Measurements from ENCODE around the gene UBTF. TPM values are rescaled to one million over a fixed set of nuclear protein-coding genes. Genes with fewer than 3 reads are reported as not detected.

UBTF gene, protein sequence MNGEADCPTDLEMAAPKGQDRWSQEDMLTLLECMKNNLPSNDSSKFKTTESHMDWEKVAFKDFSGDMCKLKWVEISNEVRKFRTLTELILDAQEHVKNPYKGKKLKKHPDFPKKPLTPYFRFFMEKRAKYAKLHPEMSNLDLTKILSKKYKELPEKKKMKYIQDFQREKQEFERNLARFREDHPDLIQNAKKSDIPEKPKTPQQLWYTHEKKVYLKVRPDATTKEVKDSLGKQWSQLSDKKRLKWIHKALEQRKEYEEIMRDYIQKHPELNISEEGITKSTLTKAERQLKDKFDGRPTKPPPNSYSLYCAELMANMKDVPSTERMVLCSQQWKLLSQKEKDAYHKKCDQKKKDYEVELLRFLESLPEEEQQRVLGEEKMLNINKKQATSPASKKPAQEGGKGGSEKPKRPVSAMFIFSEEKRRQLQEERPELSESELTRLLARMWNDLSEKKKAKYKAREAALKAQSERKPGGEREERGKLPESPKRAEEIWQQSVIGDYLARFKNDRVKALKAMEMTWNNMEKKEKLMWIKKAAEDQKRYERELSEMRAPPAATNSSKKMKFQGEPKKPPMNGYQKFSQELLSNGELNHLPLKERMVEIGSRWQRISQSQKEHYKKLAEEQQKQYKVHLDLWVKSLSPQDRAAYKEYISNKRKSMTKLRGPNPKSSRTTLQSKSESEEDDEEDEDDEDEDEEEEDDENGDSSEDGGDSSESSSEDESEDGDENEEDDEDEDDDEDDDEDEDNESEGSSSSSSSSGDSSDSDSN
- polyA plus RNA-seq (2013) = 57.0 and 58.2 TPM in 2 replicates

DNA sequence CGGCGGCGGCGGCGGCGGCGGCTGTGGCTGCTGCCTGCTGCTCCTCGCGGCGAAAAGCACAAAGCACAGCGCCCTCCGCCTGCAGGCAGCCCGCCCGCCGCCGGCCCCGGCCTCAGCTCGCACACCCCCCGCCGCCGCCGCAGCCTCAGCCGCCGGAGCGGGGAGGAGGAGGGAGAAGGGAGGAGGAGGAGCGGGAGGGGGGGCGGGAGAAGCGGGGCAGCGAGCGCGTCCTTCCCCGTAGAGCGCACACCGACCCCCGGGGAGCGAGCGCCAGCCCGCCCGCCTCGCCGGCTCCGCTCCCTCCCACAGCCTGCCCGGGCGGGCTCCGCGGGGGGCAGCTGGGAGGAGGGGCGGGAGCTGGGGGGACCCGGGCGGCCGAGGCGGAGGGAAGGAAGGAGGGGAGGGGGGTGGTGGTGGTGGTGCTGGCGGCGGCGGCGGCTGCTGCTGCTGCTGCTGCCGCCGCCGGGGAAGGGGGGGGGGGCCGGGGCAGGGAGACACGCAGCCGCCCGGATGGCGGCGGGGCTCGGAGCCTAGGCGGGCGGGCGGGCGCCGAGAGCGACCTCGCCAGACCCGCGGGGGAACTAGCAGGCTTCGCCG is at the start of gene UBTF:
UBTF (minus strand) TSS at position 60 of the 597 bp plus-strand sequence. CDS start 1,446 bp downstream, outside the sequence.
- Histone ChIP-seq H3K4me3 (ENCODE audit: low read depth, low read length) (peak within 1 kb of the TSS; percentile 98), H4K91ac (ENCODE audit: low read depth, low read length) (peak within 1 kb of the TSS; percentile 98), H2BK120ac (ENCODE audit: insufficient read depth, low read length, poor library complexity) (peak within 1 kb of the TSS; percentile 96), H3K79me2 (ENCODE audit: control insufficient read depth, insufficient read depth, low read length, poor library complexity) (peaks cover 26% of the 10 kb centered on the region), H4K8ac (ENCODE audit: low read depth, low read length) (peak within 1 kb of the TSS; percentile 96), H3K18ac (ENCODE audit: low read length) (peak within 1 kb of the TSS; percentile 99), H3K14ac (ENCODE audit: low read length) (peak within 1 kb of the TSS; percentile 99), H2AK5ac (ENCODE audit: low read length) (peak within 1 kb of the TSS; percentile 97), H2BK5ac (ENCODE audit: low read depth, low read length, poor library complexity) (peak within 1 kb of the TSS; percentile 96), H4K12ac (ENCODE audit: low read depth, low read length) (peak within 1 kb of the TSS; percentile 93), H3K4me1 (ENCODE audit: control insufficient read depth in 1 of 2, insufficient read depth in 2 of 2, low read length in 2 of 2) (peaks cover 8 to 15% of the 10 kb centered on the region in 2 experiments), H2AFZ (ENCODE audit: insufficient read depth, low read length, poor library complexity) (peak within 1 kb of the TSS; percentile 78), H2BK12ac (ENCODE audit: low read length) (peak within 1 kb of the TSS; percentile 32), H3K79me1 (ENCODE audit: low read length) (peaks cover 32% of the 10 kb centered on the region), H3K27me3 (ENCODE audit: insufficient read depth, low read length) (no peaks in the 10 kb centered on the region), H3K9ac (ENCODE audit: low read length) (peak within 1 kb of the TSS; percentile 100), H3K4ac (ENCODE audit: low read depth, low read length) (peak within 1 kb of the TSS; percentile 100), H3K23ac (ENCODE audit: low read length) (peak within 1 kb of the TSS; percentile 73), H3K9me3 (ENCODE audit: insufficient read depth, low read depth, low read length) (no peaks in the 10 kb centered on the region), H3K36me3 (ENCODE audit: control insufficient read depth in 1 of 2, insufficient read depth in 2 of 2, low read length in 2 of 2) (peaks cover 18 to 32% of the 10 kb centered on the region in 2 experiments), H3K4me2 (ENCODE audit: low read length) (peak within 1 kb of the TSS; percentile 93), H3K27ac (ENCODE audit: low read depth, low read length) (peak within 1 kb of the TSS; percentile 97)
- peak; percentile 47 to 71 for DNase-seq
- no CpG with 5 or more reads among the region's 76 CpGs for WGBS (ENCODE audit: extremely low coverage, insufficient coverage, insufficient read length)

DNA sequence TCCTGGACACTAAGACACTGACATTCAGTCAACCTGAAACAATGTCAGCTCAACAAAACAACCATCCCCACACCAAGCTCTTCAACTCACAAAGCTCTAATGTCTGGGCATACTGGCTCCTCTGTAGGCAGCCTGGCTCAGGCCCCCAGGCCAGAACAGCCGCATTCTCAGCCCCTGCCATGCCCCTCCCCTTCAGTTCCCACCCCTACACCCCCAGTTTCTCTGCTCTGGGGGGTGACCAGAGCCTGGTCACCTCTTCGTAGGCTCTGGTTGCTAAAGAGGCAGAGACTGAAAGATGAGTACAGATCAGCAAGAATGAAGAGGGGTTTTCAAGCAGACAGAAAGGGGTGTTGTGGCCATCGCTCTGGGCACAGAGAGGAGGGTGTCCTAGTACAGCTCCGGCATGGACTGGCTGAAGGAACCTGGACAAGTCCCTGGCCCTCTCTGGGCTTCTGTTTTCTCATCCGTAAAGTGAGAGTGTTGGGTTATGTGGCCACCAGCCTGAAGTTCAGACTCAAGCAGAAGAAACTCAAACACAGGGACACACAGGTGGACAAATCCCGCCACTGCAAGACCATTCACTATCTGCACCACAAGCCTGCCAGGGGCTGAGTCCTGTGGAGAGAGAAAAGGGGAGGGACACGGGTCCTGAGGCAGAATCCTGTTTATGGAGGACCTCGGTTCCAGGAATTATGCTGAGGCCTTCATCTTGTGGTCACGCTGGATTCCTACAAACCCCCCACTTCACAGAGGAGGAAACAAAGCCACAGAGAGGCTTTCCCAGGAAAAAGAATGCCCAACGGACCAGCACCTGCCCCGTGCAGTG is 49.4 kb upstream of the UBTF start:
- no peak overlapping the region for H3K23ac ChIP-seq (ENCODE audit: low read length)
- no peak overlapping the region for H3K4me3 ChIP-seq (ENCODE audit: low read depth, low read length)
- no peak overlapping the region for H4K8ac ChIP-seq (ENCODE audit: low read depth, low read length)
- H4K12ac ChIP-seq (ENCODE audit: low read depth, low read length) = no peak overlapping the region
- H3K27me3 ChIP-seq (ENCODE audit: insufficient read depth, low read length) = no peaks in the 10 kb centered on the region
- no peak for DNase-seq
- no CpG with 5 or more reads among the region's 11 CpGs for WGBS (ENCODE audit: extremely low coverage, insufficient coverage, insufficient read length)
- no peaks in the 10 kb centered on the region for H3K79me1 ChIP-seq (ENCODE audit: low read length)
- no peak overlapping the region for H3K9ac ChIP-seq (ENCODE audit: low read length)
- no peak overlapping the region for H3K4ac ChIP-seq (ENCODE audit: low read depth, low read length)
- H3K36me3 ChIP-seq (ENCODE audit: control insufficient read depth in 1 of 2, insufficient read depth in 2 of 2, low read length in 2 of 2) = no peaks in the 10 kb centered on the region
- no peak overlapping the region for H2AFZ ChIP-seq (ENCODE audit: insufficient read depth, low read length, poor library complexity)
- H3K14ac ChIP-seq (ENCODE audit: low read length) = no peak overlapping the region
- no peak overlapping the region for H3K18ac ChIP-seq (ENCODE audit: low read length)
- no peak overlapping the region for H2BK5ac ChIP-seq (ENCODE audit: low read depth, low read length, poor library complexity)
- H2BK12ac ChIP-seq (ENCODE audit: low read length) = no peak overlapping the region
- peaks cover 4% of the 10 kb centered on the region for H3K9me3 ChIP-seq (ENCODE audit: insufficient read depth, low read depth, low read length)
- no peak overlapping the region for H2BK120ac ChIP-seq (ENCODE audit: insufficient read depth, low read length, poor library complexity)
- no peaks in the 10 kb centered on the region for H3K4me1 ChIP-seq (ENCODE audit: control insufficient read depth in 1 of 2, insufficient read depth in 2 of 2, low read length in 2 of 2)
- no peak overlapping the region for H2AK5ac ChIP-seq (ENCODE audit: low read length)
- H3K4me2 ChIP-seq (ENCODE audit: low read length) = no peak overlapping the region
- H3K79me2 ChIP-seq (ENCODE audit: control insufficient read depth, insufficient read depth, low read length, poor library complexity) = no peaks in the 10 kb centered on the region
- no peak overlapping the region for H4K91ac ChIP-seq (ENCODE audit: low read depth, low read length)
- no peak overlapping the region for H3K27ac ChIP-seq (ENCODE audit: low read depth, low read length)

DNA sequence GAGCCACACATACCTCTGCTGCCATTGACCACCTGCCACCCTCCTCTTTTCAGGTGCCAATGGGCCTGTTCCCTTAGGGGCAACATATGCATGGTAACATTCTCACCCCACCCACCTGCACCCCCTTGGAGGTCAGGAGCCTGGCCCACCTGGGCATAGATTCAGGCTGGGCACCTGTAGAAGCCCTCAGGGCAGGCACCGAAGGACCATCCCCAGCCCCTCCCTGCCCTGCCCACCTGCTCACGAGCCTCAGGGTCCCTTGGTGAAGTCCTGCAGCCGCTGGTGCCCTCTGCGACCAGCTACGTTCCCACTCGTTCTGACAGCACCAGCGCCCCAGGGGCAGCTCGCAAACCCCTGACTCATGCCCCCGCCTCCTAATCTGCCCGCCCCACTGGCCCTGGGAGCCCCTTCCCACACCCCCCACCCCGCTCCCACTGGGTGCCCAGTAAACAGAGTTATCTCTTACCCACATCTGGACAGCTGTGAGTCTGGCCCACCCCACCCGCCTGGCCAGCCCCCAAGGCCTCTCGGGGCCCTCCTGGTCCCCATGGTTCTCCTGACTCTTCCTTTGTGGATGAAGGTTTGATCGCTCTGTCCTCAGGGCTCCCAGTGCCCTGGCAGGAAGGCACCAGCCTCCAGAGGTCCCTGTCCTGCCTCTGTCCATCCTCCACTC is 48.5 kb upstream of the UBTF start, which contains the start of gene SLC4A1:
SLC4A1 (minus strand) TSS at position 318 of the 673 bp plus-strand sequence. CDS start 5,269 bp downstream, outside the sequence.
- WGBS (ENCODE audit: extremely low coverage, insufficient coverage, insufficient read length) = no CpG with 5 or more reads among the region's 14 CpGs

More for the DNA sequence above, 48.5 kb upstream of the UBTF start, which contains the start of gene SLC4A1:
- H3K4me2 ChIP-seq (ENCODE audit: low read length) = no peak within 1 kb of the TSS
- no peak within 1 kb of the TSS for H4K8ac ChIP-seq (ENCODE audit: low read depth, low read length)
- no peak within 1 kb of the TSS for H3K18ac ChIP-seq (ENCODE audit: low read length)
- no peak within 1 kb of the TSS for H3K4me3 ChIP-seq (ENCODE audit: low read depth, low read length)
- H3K36me3 ChIP-seq (ENCODE audit: control insufficient read depth in 1 of 2, insufficient read depth in 2 of 2, low read length in 2 of 2) = no peaks in the 10 kb centered on the region
- no peak within 1 kb of the TSS for H2AK5ac ChIP-seq (ENCODE audit: low read length)
- no peak within 1 kb of the TSS for H2BK120ac ChIP-seq (ENCODE audit: insufficient read depth, low read length, poor library complexity)
- no peak within 1 kb of the TSS for H3K14ac ChIP-seq (ENCODE audit: low read length)
- H3K79me2 ChIP-seq (ENCODE audit: control insufficient read depth, insufficient read depth, low read length, poor library complexity) = no peaks in the 10 kb centered on the region
- H4K91ac ChIP-seq (ENCODE audit: low read depth, low read length) = no peak within 1 kb of the TSS
- no peak within 1 kb of the TSS for H4K12ac ChIP-seq (ENCODE audit: low read depth, low read length)
- H3K79me1 ChIP-seq (ENCODE audit: low read length) = no peaks in the 10 kb centered on the region
- H2AFZ ChIP-seq (ENCODE audit: insufficient read depth, low read length, poor library complexity) = no peak within 1 kb of the TSS
- H3K4me1 ChIP-seq (ENCODE audit: control insufficient read depth in 1 of 2, insufficient read depth in 2 of 2, low read length in 2 of 2) = no peaks in the 10 kb centered on the region
- no peak within 1 kb of the TSS for H3K9ac ChIP-seq (ENCODE audit: low read length)
- H3K27me3 ChIP-seq (ENCODE audit: insufficient read depth, low read length) = no peaks in the 10 kb centered on the region
- H3K9me3 ChIP-seq (ENCODE audit: insufficient read depth, low read depth, low read length) = peaks cover 4% of the 10 kb centered on the region
- no peak within 1 kb of the TSS for H3K23ac ChIP-seq (ENCODE audit: low read length)
- no peak within 1 kb of the TSS for H2BK12ac ChIP-seq (ENCODE audit: low read length)
- H2BK5ac ChIP-seq (ENCODE audit: low read depth, low read length, poor library complexity) = no peak within 1 kb of the TSS
- H3K4ac ChIP-seq (ENCODE audit: low read depth, low read length) = no peak within 1 kb of the TSS
- DNase-seq = no peak
- no peak within 1 kb of the TSS for H3K27ac ChIP-seq (ENCODE audit: low read depth, low read length)

Data from trophoblast cell (in vitro differentiated cells and primary cell).